Activated naive CD8-positive, alpha-beta T cell treated with anti-CD3 and anti-CD28 coated beads, Interleukin-2, amount 50 U/mL, for 24 hours (primary cell): ENCODE results near the gene TFB1M.
"Not testable (repeated sequence)": the region's sequence is repeated elsewhere in the genome, so short reads cannot be mapped to it uniquely, and the experiment has no call there.

Experiments used
- ATAC-seq: fragments of 150-1000 bp; cut with Tn5 transposase; one replicate; pipeline ENCODE4 v1.10.0; 2021
- DNase-seq: peaks from one replicate; pipeline ENCODE4 v3.0.0; 2021
- H3K27ac Mint-ChIP-seq: one replicate; pipeline ENCODE4 v1.8.0; 2021; ENCODE audit warnings: mild to moderate bottlenecking, mixed read lengths
- H3K27me3 Mint-ChIP-seq: one replicate; pipeline ENCODE4 v1.8.0; 2021; ENCODE audit warnings: mixed read lengths
- H3K36me3 Mint-ChIP-seq: one replicate; pipeline ENCODE4 v1.8.0; 2021; ENCODE audit warnings: low read depth, mixed read lengths
- H3K4me1 Mint-ChIP-seq: one replicate; pipeline ENCODE4 v1.8.0; 2021; ENCODE audit warnings: mixed read lengths
- H3K4me3 Mint-ChIP-seq: one replicate; pipeline ENCODE4 v1.8.0; 2021; ENCODE audit warnings: mild to moderate bottlenecking, moderate library complexity, mixed read lengths
- H3K9me3 Mint-ChIP-seq: one replicate; pipeline ENCODE4 v1.8.0; 2021; ENCODE audit warnings: mixed read lengths

Gene TFB1M

GRCh38 chr6:155235087-155235486 lies 79.2 kb downstream of the TFB1M start:
- Mint-ChIP-seq H3K4me3 (no peak overlapping the region), H3K9me3 (no peaks in the 10 kb centered on the region), H3K4me1 (no peaks in the 10 kb centered on the region), H3K27ac (no peak overlapping the region), H3K27me3 (peaks cover 10% of the 10 kb centered on the region), H3K36me3 (peaks cover 10% of the 10 kb centered on the region)
- DNase-seq (no peak), ATAC-seq (no peak)

GRCh38 chr6:155234687-155235086 lies 79.6 kb downstream of the TFB1M start:
- ATAC-seq (peak; percentile 28), DNase-seq (no peak)
- Mint-ChIP-seq H3K27me3 (peaks cover 11% of the 10 kb centered on the region), H3K4me3 (no peak overlapping the region), H3K27ac (no peak overlapping the region), H3K4me1 (no peaks in the 10 kb centered on the region), H3K36me3 (peaks cover 12% of the 10 kb centered on the region), H3K9me3 (no peaks in the 10 kb centered on the region)

- Mint-ChIP-seq H3K27ac (no peak overlapping the region), H3K36me3 (peaks cover 14% of the 10 kb centered on the region), H3K4me3 (no peak overlapping the region), H3K4me1 (no peaks in the 10 kb centered on the region), H3K9me3 (no peaks in the 10 kb centered on the region), H3K27me3 (peaks cover 11% of the 10 kb centered on the region)
- DNase-seq: no peak
- no peak for ATAC-seq
These were observed 80.1 kb downstream of the TFB1M start for GRCh38 chr6:155234167-155234566.

GRCh38 chr6:155232848-155233247 lies 81.4 kb downstream of the TFB1M start:
- no peaks in the 10 kb centered on the region for H3K4me1 Mint-ChIP-seq
- no peaks in the 10 kb centered on the region for H3K9me3 Mint-ChIP-seq

GRCh38 chr6:155230975-155231374 lies 83.3 kb downstream of the TFB1M start:
- not testable (repeated sequence) for H3K9me3 Mint-ChIP-seq, H3K4me1 Mint-ChIP-seq, H3K27ac Mint-ChIP-seq, DNase-seq, ATAC-seq, H3K4me3 Mint-ChIP-seq, H3K27me3 Mint-ChIP-seq, H3K36me3 Mint-ChIP-seq

More at GRCh38 chr6:155232848-155233247, 81.4 kb downstream of the TFB1M start:
- Mint-ChIP-seq H3K36me3 (peaks cover 9% of the 10 kb centered on the region), H3K27me3 (peaks cover 11% of the 10 kb centered on the region), H3K4me3 (no peak overlapping the region), H3K27ac (no peak overlapping the region)
- ATAC-seq: no peak
- DNase-seq: no peak

GRCh38 chr6:155228546-155229166 lies 85.6 kb downstream of the TFB1M start:
- no peak overlapping the region for H3K27ac Mint-ChIP-seq
- peaks cover 2% of the 10 kb centered on the region for H3K27me3 Mint-ChIP-seq
- peaks cover 9% of the 10 kb centered on the region for H3K36me3 Mint-ChIP-seq
- DNase-seq: no peak
- H3K4me3 Mint-ChIP-seq: no peak overlapping the region
- H3K4me1 Mint-ChIP-seq: peaks cover 16% of the 10 kb centered on the region
- H3K9me3 Mint-ChIP-seq: no peaks in the 10 kb centered on the region
- no peak for ATAC-seq

GRCh38 chr6:155227046-155227445 lies 87.2 kb downstream of the TFB1M start:
- no peak overlapping the region for H3K27ac Mint-ChIP-seq
- peaks cover 7% of the 10 kb centered on the region for H3K36me3 Mint-ChIP-seq

GRCh38 chr6:155224618-155225017 lies 89.7 kb downstream of the TFB1M start:
- peaks cover 22% of the 10 kb centered on the region for H3K4me1 Mint-ChIP-seq
- no peak for DNase-seq
- peaks cover 2% of the 10 kb centered on the region for H3K27me3 Mint-ChIP-seq
- no peak overlapping the region for H3K27ac Mint-ChIP-seq
- no peak for ATAC-seq
- no peaks in the 10 kb centered on the region for H3K9me3 Mint-ChIP-seq
- peaks cover 1% of the 10 kb centered on the region for H3K36me3 Mint-ChIP-seq
- H3K4me3 Mint-ChIP-seq: no peak overlapping the region

More at GRCh38 chr6:155227046-155227445, 87.2 kb downstream of the TFB1M start:
- no peak overlapping the region for H3K4me3 Mint-ChIP-seq
- ATAC-seq: no peak
- no peak for DNase-seq
- H3K9me3 Mint-ChIP-seq: no peaks in the 10 kb centered on the region
- peaks cover 2% of the 10 kb centered on the region for H3K27me3 Mint-ChIP-seq
- H3K4me1 Mint-ChIP-seq: peaks cover 22% of the 10 kb centered on the region

- ATAC-seq: peak; percentile 99
- Mint-ChIP-seq H3K4me3 (peak overlapping the region; percentile 31), H3K36me3 (peaks cover 2% of the 10 kb centered on the region), H3K4me1 (peaks cover 22% of the 10 kb centered on the region), H3K27me3 (peaks cover 2% of the 10 kb centered on the region), H3K27ac (peak overlapping the region; percentile 64), H3K9me3 (no peaks in the 10 kb centered on the region)
- peak; percentile 19 for DNase-seq
These were observed 90.4 kb downstream of the TFB1M start for GRCh38 chr6:155223646-155224451.

GRCh38 chr6:155222506-155222905 lies 91.8 kb downstream of the TFB1M start:
- no peak overlapping the region for H3K27ac Mint-ChIP-seq
- H3K4me3 Mint-ChIP-seq: no peak overlapping the region
- DNase-seq: no peak
- H3K9me3 Mint-ChIP-seq: no peaks in the 10 kb centered on the region
- H3K27me3 Mint-ChIP-seq: peaks cover 2% of the 10 kb centered on the region
- peaks cover 22% of the 10 kb centered on the region for H3K4me1 Mint-ChIP-seq
- no peak for ATAC-seq
- H3K36me3 Mint-ChIP-seq: peaks cover 2% of the 10 kb centered on the region

- Mint-ChIP-seq H3K27me3 (peaks cover 2% of the 10 kb centered on the region), H3K4me3 (no peak overlapping the region), H3K4me1 (peaks cover 29% of the 10 kb centered on the region), H3K9me3 (no peaks in the 10 kb centered on the region), H3K27ac (no peak overlapping the region), H3K36me3 (peaks cover 2% of the 10 kb centered on the region)
- DNase-seq (no peak), ATAC-seq (no peak)
These were observed 93.2 kb downstream of the TFB1M start for GRCh38 chr6:155221086-155221485.

- DNase-seq: no peak
- Mint-ChIP-seq H3K9me3 (no peaks in the 10 kb centered on the region), H3K36me3 (peaks cover 2% of the 10 kb centered on the region), H3K4me1 (peaks cover 27% of the 10 kb centered on the region), H3K27me3 (peaks cover 2% of the 10 kb centered on the region), H3K27ac (no peak overlapping the region), H3K4me3 (no peak overlapping the region)
- no peak for ATAC-seq
These were observed 94.4 kb downstream of the TFB1M start for GRCh38 chr6:155219858-155220301.

- H3K4me1 Mint-ChIP-seq: peaks cover 21% of the 10 kb centered on the region
- no peak overlapping the region for H3K27ac Mint-ChIP-seq
- ATAC-seq: no peak
- H3K9me3 Mint-ChIP-seq: no peaks in the 10 kb centered on the region
- H3K27me3 Mint-ChIP-seq: peaks cover 2% of the 10 kb centered on the region
- H3K4me3 Mint-ChIP-seq: no peak overlapping the region
- DNase-seq: no peak
- H3K36me3 Mint-ChIP-seq: peaks cover 2% of the 10 kb centered on the region
These were observed 95.0 kb downstream of the TFB1M start for GRCh38 chr6:155219299-155219698.

GRCh38 chr6:155218711-155219110 lies 95.6 kb downstream of the TFB1M start:
- peaks cover 15% of the 10 kb centered on the region for H3K4me1 Mint-ChIP-seq
- not testable (repeated sequence) for H3K36me3 Mint-ChIP-seq, H3K9me3 Mint-ChIP-seq, ATAC-seq, H3K27ac Mint-ChIP-seq, DNase-seq, H3K4me3 Mint-ChIP-seq, H3K27me3 Mint-ChIP-seq
